H9 (cell line): ENCODE results near the gene GNAS. TPM values are rescaled to one million over a fixed set of nuclear protein-coding genes. Genes with fewer than 3 reads are reported as not detected.

Experiments
- DNase-seq: peaks from one replicate; pipeline ENCODE4 v3.0.0-alpha.2; 2017
- H2AFZ ChIP-seq: one replicate; pipeline ENCODE4 v1.6.1; 2013; ENCODE audit warnings: mild to moderate bottlenecking, low read length, control low read depth, moderate library complexity
- H2AK5ac ChIP-seq: 2 replicates; pipeline ENCODE4 v1.6.1; 2013; ENCODE audit warnings: low read length, control low read depth, mixed read lengths; ENCODE audit not compliant: insufficient read length
- H2BK120ac ChIP-seq: one replicate; pipeline ENCODE4 v1.6.1; 2013; ENCODE audit warnings: low read depth, mild to moderate bottlenecking, low read length, control low read depth, inconsistent platforms; ENCODE audit not compliant: poor library complexity, severe bottlenecking
- H2BK12ac ChIP-seq: 2 replicates; pipeline ENCODE4 v1.6.1; 2013; ENCODE audit warnings: low read length, control low read depth, mixed read lengths, low read depth; ENCODE audit not compliant: insufficient read length
- H2BK15ac ChIP-seq: 2 replicates; pipeline ENCODE4 v1.6.1; 2013; ENCODE audit warnings: low read depth, low read length, control low read depth
- H2BK20ac ChIP-seq: one replicate; pipeline ENCODE4 v1.6.1; 2013; ENCODE audit warnings: low read depth, mild to moderate bottlenecking, low read length, control low read depth, inconsistent platforms; ENCODE audit not compliant: poor library complexity, severe bottlenecking
- H2BK5ac ChIP-seq: 2 replicates; pipeline ENCODE4 v1.6.1; 2013; ENCODE audit warnings: low read length, control low read depth, mixed read lengths; ENCODE audit not compliant: insufficient read length
- H3K14ac ChIP-seq: 2 replicates; pipeline ENCODE4 v1.6.1; 2013; ENCODE audit warnings: low read length, control low read depth; ENCODE audit not compliant: insufficient read depth
- H3K18ac ChIP-seq: 2 replicates; pipeline ENCODE4 v1.6.1; 2013; ENCODE audit warnings: low read depth, mild to moderate bottlenecking, mixed read lengths, low read length, control low read depth; ENCODE audit not compliant: insufficient read length
- H3K23ac ChIP-seq: 2 replicates; pipeline ENCODE4 v1.6.1; 2013; ENCODE audit warnings: low read length, control low read depth, mixed read lengths, low read depth; ENCODE audit not compliant: insufficient read length
- H3K23me2 ChIP-seq: 2 replicates; pipeline ENCODE4 v1.6.1; 2013; ENCODE audit warnings: low read depth, mild to moderate bottlenecking, mixed read lengths, low read length, control low read depth; ENCODE audit not compliant: insufficient read length, poor library complexity, severe bottlenecking
- H3K27ac ChIP-seq: 2 replicates; pipeline ENCODE4 v1.5.1; 2013; ENCODE audit warnings: low read length, control low read depth, mixed read lengths, low read depth; ENCODE audit not compliant: insufficient read length
- H3K27me3 ChIP-seq: 2 replicates; pipeline ENCODE4 v1.6.1; 2013; ENCODE audit warnings: low read length, control low read depth, inconsistent platforms; ENCODE audit not compliant: insufficient read depth
- H3K4ac ChIP-seq: 2 replicates; pipeline ENCODE4 v1.6.1; 2013; ENCODE audit warnings: low read depth, mild to moderate bottlenecking, control low read depth, inconsistent platforms, low read length, moderate library complexity
- H3K4me1 ChIP-seq: 2 replicates; pipeline ENCODE4 v1.6.1; 2013; ENCODE audit warnings: low read length, control low read depth, inconsistent platforms; ENCODE audit not compliant: insufficient read depth
- H3K4me2 ChIP-seq: 2 replicates; pipeline ENCODE4 v1.6.1; 2013; ENCODE audit warnings: low read length, control low read depth, mixed read lengths; ENCODE audit not compliant: insufficient read length, insufficient read depth
- H3K56ac ChIP-seq: 2 replicates; pipeline ENCODE4 v1.6.1; 2013; ENCODE audit warnings: low read depth, mild to moderate bottlenecking, mixed read lengths, low read length, control low read depth; ENCODE audit not compliant: insufficient read length
- H3K79me1 ChIP-seq: 2 replicates; pipeline ENCODE4 v1.6.1; 2013; ENCODE audit warnings: low read depth, mild to moderate bottlenecking, moderate library complexity, low read length, control low read depth, inconsistent platforms; ENCODE audit not compliant: insufficient read depth, poor library complexity, severe bottlenecking
- H3K79me2 ChIP-seq: 2 replicates; pipeline ENCODE4 v1.6.1; 2013; ENCODE audit warnings: low read length, control low read depth, inconsistent platforms; ENCODE audit not compliant: insufficient read depth
- H3K9ac ChIP-seq: 2 replicates; pipeline ENCODE4 v1.6.1; 2013; ENCODE audit warnings: low read length, control low read depth, mixed read lengths; ENCODE audit not compliant: insufficient read length; ENCODE audit errors: extremely low read depth
- H3K9me3 ChIP-seq: one replicate; pipeline ENCODE4 v1.6.1; 2013; ENCODE audit warnings: low read depth, low read length, inconsistent platforms; ENCODE audit not compliant: control insufficient read depth
- H3T11ph ChIP-seq: one replicate; pipeline ENCODE4 v1.6.1; 2013; ENCODE audit warnings: mild to moderate bottlenecking, low read length, control low read depth, inconsistent platforms
- H4K20me1 ChIP-seq: one replicate; pipeline ENCODE4 v1.6.1; 2013; ENCODE audit not compliant: control insufficient read depth, insufficient read length, insufficient read depth
- H4K5ac ChIP-seq: 2 replicates; pipeline ENCODE4 v1.6.1; 2013; ENCODE audit warnings: low read depth, mild to moderate bottlenecking, mixed read lengths, low read length, control low read depth; ENCODE audit not compliant: insufficient read length
- H4K8ac ChIP-seq: replicated peaks from 2 replicates; pipeline ENCODE4 v1.6.1; 2013; ENCODE audit warnings: low read length, control low read depth, mixed read lengths, low read depth; ENCODE audit not compliant: insufficient read length
- H4K91ac ChIP-seq: 2 replicates; pipeline ENCODE4 v1.6.1; 2013; ENCODE audit warnings: low read depth, mild to moderate bottlenecking, moderate library complexity, mixed read lengths, low read length, control low read depth; ENCODE audit not compliant: insufficient read length
- H3K27ac Mint-ChIP-seq, 3 experiments: 2 replicates in 2 of 3; 3 replicates in 1 of 3; pipeline ENCODE4 v1.8.0; 2020 to 2021; ENCODE audit warnings: mixed read lengths in 3 of 3, mild to moderate bottlenecking in 1 of 3, moderate library complexity in 1 of 3
- H3K27me3 Mint-ChIP-seq: 2 replicates; pipeline ENCODE4 v1.8.0; 2021; ENCODE audit warnings: low read depth, mild to moderate bottlenecking, moderate library complexity, mixed read lengths
- H3K36me3 Mint-ChIP-seq, 3 experiments: 2 replicates in 2 of 3; 3 replicates in 1 of 3; pipeline ENCODE4 v1.8.0; 2020 to 2021; ENCODE audit warnings: low read depth in 3 of 3, mixed read lengths in 3 of 3; ENCODE audit not compliant: insufficient read depth in 1 of 3
- H3K4me1 Mint-ChIP-seq, 2 experiments: 2 replicates each; pipeline ENCODE4 v1.8.0; 2020; ENCODE audit warnings: mixed read lengths in 2 of 2
- H3K4me3 Mint-ChIP-seq, 2 experiments: 2 replicates in 1 of 2; 3 replicates in 1 of 2; pipeline ENCODE4 v1.8.0; 2020 to 2021; ENCODE audit warnings: mild to moderate bottlenecking in 2 of 2, mixed read lengths in 2 of 2, moderate library complexity in 1 of 2
- H3K9me3 Mint-ChIP-seq, 2 experiments: 2 replicates in 1 of 2; 3 replicates in 1 of 2; pipeline ENCODE4 v1.8.0; 2020; ENCODE audit warnings: mild to moderate bottlenecking in 2 of 2, mixed read lengths in 2 of 2, moderate library complexity in 1 of 2
- WGBS: extraction: QIAGEN DNeasy Blood & Tissue Kit; methylation state at CpG from one replicate; pipeline ENCODE4 v1.1.7; 2013; ENCODE audit warnings: missing lambda C conversion rate, low lambda C conversion rate, mixed read lengths; ENCODE audit not compliant: insufficient read length; ENCODE audit errors: extremely low coverage; 5-methylcytosine and 5-hydroxymethylcytosine counted together
- total RNA-seq: library from RNA; stranded (reverse); gene quantifications from 2 replicates; pipeline ENCODE4 v1.2.1, GENCODE V29; 2021
- TF ChIP-seq, protein P1 (sequence below): fragments of 200-600 bp; sonication (generic); conservative IDR thresholded peaks from 3 replicates; pipeline ENCODE4 v1.8.0; 2021; ENCODE audit warnings: antibody characterized with exemption, mild to moderate bottlenecking

The GNAS gene
- total RNA-seq, 1 experiment from 2014 or later, result 920 TPM

DNA sequence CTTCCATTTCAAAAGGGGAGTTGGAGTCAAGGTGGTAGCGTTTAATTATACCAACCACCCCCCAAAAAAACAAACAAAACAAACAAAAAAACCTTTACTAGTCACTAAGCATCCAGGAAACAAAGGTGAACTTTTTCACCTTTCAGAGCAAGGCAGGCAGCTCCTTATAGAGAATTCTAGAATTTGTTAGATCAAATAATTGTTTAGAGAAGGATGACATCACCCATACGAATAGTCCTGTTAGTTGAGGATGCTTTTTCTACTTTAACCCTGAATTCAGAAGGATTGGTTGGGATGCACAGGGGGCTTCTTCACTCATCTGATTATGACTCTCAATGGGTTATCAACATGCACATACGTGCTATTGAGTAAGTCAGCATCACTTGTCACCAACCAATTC lies 44.3 kb downstream of the GNAS start:
- H3K18ac ChIP-seq, result no peak overlapping the region
- peaks cover 37% of the 10 kb centered on the region; the same call in 1 of the 2 replicates for H3K79me2 ChIP-seq
- H3K56ac ChIP-seq, result no peak overlapping the region
- H2BK15ac ChIP-seq, result no peak overlapping the region
- no peak overlapping the region for H2AK5ac ChIP-seq
- H3K9ac ChIP-seq, result no peak overlapping the region
- no peaks in the 10 kb centered on the region for H3K79me1 ChIP-seq
- no peak overlapping the region for H2BK120ac ChIP-seq
- no peak overlapping the region for H2BK5ac ChIP-seq
- no peak overlapping the region for H3K4me2 ChIP-seq
- no peak overlapping the region for H3K14ac ChIP-seq
- H4K8ac ChIP-seq, result no peak overlapping the region
- Mint-ChIP-seq H3K27me3 (no peaks in the 10 kb centered on the region), H3K4me3 (no peak overlapping the region; a peak in 1 of 5 replicates), H3K4me1 (peaks cover 82 to 91% of the 10 kb centered on the region in 2 experiments), H3K36me3 (peaks cover 8 to 54% (median 27%) of the 10 kb centered on the region in 3 experiments; a peak in 6 of 7 replicates), H3K27ac (peak overlapping the region in 1 of 3 experiments; percentile 81; a peak in 2 of 7 replicates), H3K9me3 (no peaks in the 10 kb centered on the region; a peak in 1 of 5 replicates)
- no peaks in the 10 kb centered on the region for H3K23me2 ChIP-seq
- no peak for DNase-seq
- no peak overlapping the region for H3K4ac ChIP-seq
- no peak overlapping the region for H3T11ph ChIP-seq
- H4K5ac ChIP-seq, result no peak overlapping the region
- TF ChIP-seq, protein P1, sequence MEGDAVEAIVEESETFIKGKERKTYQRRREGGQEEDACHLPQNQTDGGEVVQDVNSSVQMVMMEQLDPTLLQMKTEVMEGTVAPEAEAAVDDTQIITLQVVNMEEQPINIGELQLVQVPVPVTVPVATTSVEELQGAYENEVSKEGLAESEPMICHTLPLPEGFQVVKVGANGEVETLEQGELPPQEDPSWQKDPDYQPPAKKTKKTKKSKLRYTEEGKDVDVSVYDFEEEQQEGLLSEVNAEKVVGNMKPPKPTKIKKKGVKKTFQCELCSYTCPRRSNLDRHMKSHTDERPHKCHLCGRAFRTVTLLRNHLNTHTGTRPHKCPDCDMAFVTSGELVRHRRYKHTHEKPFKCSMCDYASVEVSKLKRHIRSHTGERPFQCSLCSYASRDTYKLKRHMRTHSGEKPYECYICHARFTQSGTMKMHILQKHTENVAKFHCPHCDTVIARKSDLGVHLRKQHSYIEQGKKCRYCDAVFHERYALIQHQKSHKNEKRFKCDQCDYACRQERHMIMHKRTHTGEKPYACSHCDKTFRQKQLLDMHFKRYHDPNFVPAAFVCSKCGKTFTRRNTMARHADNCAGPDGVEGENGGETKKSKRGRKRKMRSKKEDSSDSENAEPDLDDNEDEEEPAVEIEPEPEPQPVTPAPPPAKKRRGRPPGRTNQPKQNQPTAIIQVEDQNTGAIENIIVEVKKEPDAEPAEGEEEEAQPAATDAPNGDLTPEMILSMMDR, result no peak
- peaks cover 18% of the 10 kb centered on the region for H3K4me1 ChIP-seq
- peaks cover 2% of the 10 kb centered on the region for H4K20me1 ChIP-seq
- no peak overlapping the region for H4K91ac ChIP-seq
- no peaks in the 10 kb centered on the region for H3K9me3 ChIP-seq
- no peak overlapping the region for H3K23ac ChIP-seq
- H2AFZ ChIP-seq, result no peak overlapping the region
- WGBS, result no CpG with 5 or more reads among the region's 3 CpGs
- H2BK20ac ChIP-seq, result no peak overlapping the region
- no peak overlapping the region for H2BK12ac ChIP-seq
- H3K27me3 ChIP-seq, result no peaks in the 10 kb centered on the region
- no peak overlapping the region for H3K27ac ChIP-seq
